ENCODE data around the gene ZNF69.

DNA sequence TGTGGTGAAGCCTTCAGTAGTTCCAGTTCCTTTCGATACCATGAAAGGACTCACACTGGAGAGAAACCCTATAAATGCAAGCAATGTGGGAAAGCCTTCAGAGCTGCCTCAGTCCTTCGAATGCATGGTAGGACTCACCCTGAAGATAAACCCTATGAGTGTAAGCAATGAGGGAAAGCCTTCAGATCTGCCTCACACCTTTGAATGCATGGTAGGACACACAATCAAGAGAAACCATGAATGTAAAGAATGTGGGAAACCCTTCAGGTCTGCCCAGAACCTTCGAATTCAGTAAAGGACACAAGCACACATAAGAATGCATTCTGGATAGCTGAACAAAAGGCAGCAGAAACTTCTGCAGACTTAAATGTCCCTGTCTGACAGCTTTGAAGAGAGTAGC, 18.3 kb downstream of the ZNF69 start:
- no peak for TF ChIP-seq TCF12 (IDR thresholded peaks at IDR 0.05; ENCODE audit: low read depth)
- TF ChIP-seq EP300 (IDR thresholded peaks at IDR 0.05; ENCODE audit: borderline replicate concordance), result no peak
- TF ChIP-seq YY1 (IDR thresholded peaks at IDR 0.05; ENCODE audit: low read depth), result no peak
- no peak for TF ChIP-seq RAD21 (IDR thresholded peaks at IDR 0.05; ENCODE audit: low read depth)
- no peak for TF ChIP-seq ZBTB7A (IDR thresholded peaks at IDR 0.05; ENCODE audit: low read depth)
- no peak for TF ChIP-seq FOXM1 (IDR thresholded peaks at IDR 0.05; ENCODE audit: borderline replicate concordance, low read depth)
- TF ChIP-seq, protein P1, sequence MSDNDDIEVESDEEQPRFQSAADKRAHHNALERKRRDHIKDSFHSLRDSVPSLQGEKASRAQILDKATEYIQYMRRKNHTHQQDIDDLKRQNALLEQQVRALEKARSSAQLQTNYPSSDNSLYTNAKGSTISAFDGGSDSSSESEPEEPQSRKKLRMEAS (IDR thresholded peaks at IDR 0.05), result no peak
- TF ChIP-seq, protein P2, sequence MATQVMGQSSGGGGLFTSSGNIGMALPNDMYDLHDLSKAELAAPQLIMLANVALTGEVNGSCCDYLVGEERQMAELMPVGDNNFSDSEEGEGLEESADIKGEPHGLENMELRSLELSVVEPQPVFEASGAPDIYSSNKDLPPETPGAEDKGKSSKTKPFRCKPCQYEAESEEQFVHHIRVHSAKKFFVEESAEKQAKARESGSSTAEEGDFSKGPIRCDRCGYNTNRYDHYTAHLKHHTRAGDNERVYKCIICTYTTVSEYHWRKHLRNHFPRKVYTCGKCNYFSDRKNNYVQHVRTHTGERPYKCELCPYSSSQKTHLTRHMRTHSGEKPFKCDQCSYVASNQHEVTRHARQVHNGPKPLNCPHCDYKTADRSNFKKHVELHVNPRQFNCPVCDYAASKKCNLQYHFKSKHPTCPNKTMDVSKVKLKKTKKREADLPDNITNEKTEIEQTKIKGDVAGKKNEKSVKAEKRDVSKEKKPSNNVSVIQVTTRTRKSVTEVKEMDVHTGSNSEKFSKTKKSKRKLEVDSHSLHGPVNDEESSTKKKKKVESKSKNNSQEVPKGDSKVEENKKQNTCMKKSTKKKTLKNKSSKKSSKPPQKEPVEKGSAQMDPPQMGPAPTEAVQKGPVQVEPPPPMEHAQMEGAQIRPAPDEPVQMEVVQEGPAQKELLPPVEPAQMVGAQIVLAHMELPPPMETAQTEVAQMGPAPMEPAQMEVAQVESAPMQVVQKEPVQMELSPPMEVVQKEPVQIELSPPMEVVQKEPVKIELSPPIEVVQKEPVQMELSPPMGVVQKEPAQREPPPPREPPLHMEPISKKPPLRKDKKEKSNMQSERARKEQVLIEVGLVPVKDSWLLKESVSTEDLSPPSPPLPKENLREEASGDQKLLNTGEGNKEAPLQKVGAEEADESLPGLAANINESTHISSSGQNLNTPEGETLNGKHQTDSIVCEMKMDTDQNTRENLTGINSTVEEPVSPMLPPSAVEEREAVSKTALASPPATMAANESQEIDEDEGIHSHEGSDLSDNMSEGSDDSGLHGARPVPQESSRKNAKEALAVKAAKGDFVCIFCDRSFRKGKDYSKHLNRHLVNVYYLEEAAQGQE (IDR thresholded peaks at IDR 0.05; ENCODE audit: low read depth), result no peak
- TF ChIP-seq TAF1 (IDR thresholded peaks at IDR 0.05; ENCODE audit: low read depth), result no peak
- TF ChIP-seq EGR1 (IDR thresholded peaks at IDR 0.05), result no peak
- TF ChIP-seq TEAD4 (IDR thresholded peaks at IDR 0.05), result no peak
- TF ChIP-seq CREB1 (IDR thresholded peaks at IDR 0.05; ENCODE audit: low read depth), result no peak

All from Ishikawa (cell line).